ENCODE data around the gene ELL.
A peak's percentile ranks its signal among the peaks of the same experiment; 100 is the strongest.

ELL gene

GRCh38 chr19:18427080-18427742 is 94.7 kb downstream of the ELL start:
- Mint-ChIP-seq H3K9me3 (no peaks in the 10 kb centered on the region), H3K27me3 (no peaks in the 10 kb centered on the region), H3K36me3 (peaks cover 10% of the 10 kb centered on the region), H3K4me3 (no peak overlapping the region), H3K4me1 (peaks cover 63% of the 10 kb centered on the region), H3K27ac (no peak overlapping the region)
- CTCF ChIA-PET: no interaction called here
- no peak for DNase-seq

- Mint-ChIP-seq H3K4me3 (no peak overlapping the region), H3K9me3 (no peaks in the 10 kb centered on the region), H3K27me3 (no peaks in the 10 kb centered on the region), H3K27ac (peak overlapping the region; percentile 28), H3K36me3 (peaks cover 11% of the 10 kb centered on the region), H3K4me1 (peaks cover 70% of the 10 kb centered on the region)
- CTCF ChIA-PET: no interaction called here
- no peak for DNase-seq
Observed at GRCh38 chr19:18426416-18426767, 95.5 kb downstream of the ELL start.

DNA sequence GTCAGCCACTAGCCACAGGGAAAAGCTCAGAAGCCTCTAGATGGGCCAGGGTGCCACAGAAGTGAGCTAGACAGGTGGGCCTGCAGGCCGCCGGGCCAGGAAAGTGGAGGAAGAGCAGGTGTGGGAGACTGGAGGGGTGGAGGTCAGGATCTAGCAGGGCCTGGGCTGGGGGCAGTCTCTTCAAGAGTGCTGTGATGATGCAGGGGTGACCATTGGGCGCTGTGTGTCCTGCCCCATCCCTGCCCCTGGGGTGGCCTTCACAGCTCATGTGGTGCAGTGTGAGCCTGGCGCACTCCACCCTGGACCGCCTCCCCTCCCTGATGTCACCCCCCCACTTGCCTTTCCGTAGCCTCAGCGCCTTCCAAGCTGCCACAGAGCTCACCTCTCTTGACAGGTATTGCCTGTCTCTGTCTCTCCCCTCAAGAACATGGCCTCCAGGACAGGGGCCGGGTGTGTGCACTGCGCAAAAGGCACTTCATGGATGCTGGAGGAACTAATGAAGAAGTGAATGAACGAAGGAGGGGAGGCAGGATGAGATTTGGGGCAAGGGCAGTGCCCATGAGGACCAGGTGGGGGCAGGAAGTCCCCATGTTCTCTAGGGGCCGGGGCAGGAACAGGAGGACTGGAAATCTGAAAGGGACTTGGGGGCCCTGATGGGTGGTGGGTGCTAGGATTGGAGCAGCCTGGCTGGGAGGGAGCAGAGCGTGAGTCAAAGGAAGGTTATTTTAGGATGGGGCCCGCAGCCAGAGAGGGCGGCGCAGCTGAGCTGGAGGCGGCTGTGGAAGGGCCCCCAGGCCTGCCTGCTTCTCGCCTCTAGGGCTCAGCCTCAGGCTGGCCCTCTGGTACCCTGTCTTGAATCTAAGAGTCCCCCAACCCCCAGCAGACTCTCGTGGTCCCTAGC is 96.1 kb downstream of the ELL start:
- Mint-ChIP-seq H3K27ac (peak overlapping the region; percentile 73), H3K4me3 (no peak overlapping the region), H3K36me3 (peaks cover 11% of the 10 kb centered on the region), H3K9me3 (no peaks in the 10 kb centered on the region), H3K27me3 (no peaks in the 10 kb centered on the region), H3K4me1 (peaks cover 76% of the 10 kb centered on the region)
- DNase-seq: no peak
- CTCF ChIA-PET: no interaction called here

GRCh38 chr19:18424890-18425514 is 96.9 kb downstream of the ELL start:
- peaks cover 13% of the 10 kb centered on the region for H3K36me3 Mint-ChIP-seq
- no peak for DNase-seq
- no peaks in the 10 kb centered on the region for H3K27me3 Mint-ChIP-seq
- H3K27ac Mint-ChIP-seq: no peak overlapping the region
- H3K9me3 Mint-ChIP-seq: no peaks in the 10 kb centered on the region
- no peak overlapping the region for H3K4me3 Mint-ChIP-seq
- peaks cover 76% of the 10 kb centered on the region for H3K4me1 Mint-ChIP-seq
- CTCF ChIA-PET: no interaction called here

DNA sequence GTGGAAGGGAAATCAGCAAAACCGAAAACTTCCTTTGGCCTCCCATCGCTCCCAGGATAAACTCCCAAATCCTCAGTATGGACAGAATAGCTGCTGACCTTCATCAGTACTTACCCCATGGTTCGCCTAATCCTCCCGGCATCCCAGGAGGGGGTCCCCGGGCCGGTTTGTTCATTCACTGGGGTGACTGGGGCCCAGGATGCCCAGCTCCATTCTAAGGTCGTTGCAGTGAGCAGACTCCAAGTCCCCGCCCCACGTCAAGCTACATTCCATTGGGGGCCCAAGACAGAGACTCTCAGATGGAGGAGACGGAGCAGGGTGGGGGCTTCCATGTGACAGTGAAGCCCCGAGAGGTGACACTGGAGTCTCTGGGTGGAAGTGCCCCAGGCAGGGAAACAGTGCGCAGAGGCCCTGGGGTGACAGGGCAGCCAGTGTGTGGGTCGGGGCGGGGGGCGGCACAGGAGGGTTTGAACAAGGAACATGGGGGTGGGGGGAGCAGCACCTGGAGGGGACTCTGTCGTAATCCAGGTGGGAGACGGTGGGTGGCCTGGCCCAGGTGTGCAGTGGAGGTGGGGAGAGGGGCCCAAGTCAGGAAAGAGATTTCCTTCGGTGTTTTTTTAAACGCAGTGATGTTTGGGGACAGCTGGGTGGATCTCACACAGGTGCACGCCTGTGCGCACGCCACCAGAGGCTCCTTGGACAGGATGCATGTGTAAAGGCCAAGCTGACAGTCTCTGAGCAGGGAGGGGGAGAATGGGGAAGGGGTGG is 97.6 kb downstream of the ELL start:
- peak overlapping the region; percentile 42 for H3K27ac Mint-ChIP-seq
- peaks cover 13% of the 10 kb centered on the region for H3K36me3 Mint-ChIP-seq
- peaks cover 69% of the 10 kb centered on the region for H3K4me1 Mint-ChIP-seq
- CTCF ChIA-PET: no interaction called here
- DNase-seq: no peak
- H3K27me3 Mint-ChIP-seq: no peaks in the 10 kb centered on the region
- no peak overlapping the region for H3K4me3 Mint-ChIP-seq
- no peaks in the 10 kb centered on the region for H3K9me3 Mint-ChIP-seq

GRCh38 chr19:18423258-18424020 is 98.4 kb downstream of the ELL start:
- Mint-ChIP-seq H3K4me3 (peak overlapping the region; percentile 37), H3K27me3 (peaks cover 3% of the 10 kb centered on the region), H3K4me1 (peaks cover 70% of the 10 kb centered on the region), H3K36me3 (peaks cover 13% of the 10 kb centered on the region), H3K9me3 (no peaks in the 10 kb centered on the region), H3K27ac (peak overlapping the region; percentile 86)
- CTCF ChIA-PET: no interaction called here
- no peak for DNase-seq

- Mint-ChIP-seq H3K27me3 (peaks cover 11% of the 10 kb centered on the region), H3K4me1 (peaks cover 74% of the 10 kb centered on the region), H3K9me3 (no peaks in the 10 kb centered on the region), H3K4me3 (peak overlapping the region; percentile 37), H3K36me3 (peaks cover 13% of the 10 kb centered on the region), H3K27ac (peak overlapping the region; percentile 86)
- CTCF ChIA-PET: interaction anchor here (1.2 to 1.5 kb wide), 2 partner anchors 23 to 35 kb away, joined by 3 to 6 read pairs; no protein-coding TSS in a partner anchor
- DNase-seq: peak; percentile 66
Observed at GRCh38 chr19:18422530-18423191, 99.2 kb downstream of the ELL start.

DNA sequence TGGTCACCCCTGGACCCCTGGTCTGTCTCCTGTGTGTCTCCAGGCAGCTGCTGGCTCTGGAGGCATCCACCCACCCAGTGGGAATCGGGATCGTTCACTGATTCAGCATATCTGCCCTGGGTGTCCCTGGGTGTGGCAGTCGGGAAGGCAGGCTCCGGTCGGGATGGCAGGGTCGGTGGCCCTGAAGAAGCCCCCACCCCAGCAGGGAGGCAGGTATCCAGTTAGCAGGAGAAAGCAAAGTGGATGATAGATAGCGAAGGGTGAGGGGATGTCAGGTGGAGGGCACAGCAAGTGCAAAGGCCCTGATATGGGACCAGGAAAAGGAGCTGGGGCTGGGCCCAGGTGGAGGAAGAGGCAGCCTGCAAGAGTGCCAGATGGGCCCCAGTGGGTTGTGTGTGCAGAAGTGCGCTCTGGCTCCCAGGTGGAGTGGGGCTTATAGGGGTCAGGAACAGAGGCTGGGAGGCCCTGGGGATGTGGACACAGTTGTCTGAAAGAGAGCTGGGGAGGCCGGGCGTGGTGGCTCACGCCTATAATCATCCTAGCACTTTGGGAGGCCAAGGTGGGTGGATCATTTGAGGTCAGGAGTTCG is 100.4 kb downstream of the ELL start:
- Mint-ChIP-seq H3K9me3 (no peaks in the 10 kb centered on the region), H3K4me1 (peaks cover 80% of the 10 kb centered on the region), H3K27me3 (peaks cover 21% of the 10 kb centered on the region), H3K4me3 (peak overlapping the region; percentile 95), H3K27ac (peak overlapping the region; percentile 86), H3K36me3 (peaks cover 14% of the 10 kb centered on the region)
- no peak for DNase-seq
- CTCF ChIA-PET: interaction anchor here (0.7 to 1.5 kb wide), 5 partner anchors 10 to 329 kb away, joined by 3 to 6 read pairs (median 3); no protein-coding TSS in a partner anchor

DNA sequence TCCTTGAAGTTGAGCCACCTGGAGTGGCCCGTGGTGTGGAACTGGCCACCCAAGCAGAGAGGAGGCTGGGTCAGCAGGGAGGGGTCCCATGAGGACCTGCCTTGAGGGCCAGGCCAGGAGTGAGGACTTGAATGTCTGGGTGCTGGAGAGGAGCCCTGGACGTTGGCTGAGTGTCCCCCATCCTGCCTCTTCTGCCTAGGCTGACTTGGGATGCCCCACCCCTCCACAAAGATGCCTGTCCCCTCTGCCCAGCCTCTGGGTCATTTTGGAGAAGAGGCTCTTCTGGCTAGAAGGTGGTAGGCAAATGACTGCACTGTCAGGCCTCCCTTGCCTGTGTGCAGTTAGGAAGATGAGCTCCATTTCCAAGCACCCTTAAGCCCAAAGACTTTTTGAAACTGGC is 100.9 kb downstream of the ELL start:
- no peak for DNase-seq
- Mint-ChIP-seq H3K9me3 (no peaks in the 10 kb centered on the region), H3K4me1 (peaks cover 83% of the 10 kb centered on the region), H3K36me3 (peaks cover 14% of the 10 kb centered on the region), H3K27ac (peak overlapping the region; percentile 86), H3K27me3 (peaks cover 26% of the 10 kb centered on the region), H3K4me3 (peak overlapping the region; percentile 95)
- CTCF ChIA-PET: interaction anchor here (0.6 to 1.5 kb wide), 5 partner anchors 9 to 329 kb away, joined by 3 to 6 read pairs (median 3); no protein-coding TSS in a partner anchor

DNA sequence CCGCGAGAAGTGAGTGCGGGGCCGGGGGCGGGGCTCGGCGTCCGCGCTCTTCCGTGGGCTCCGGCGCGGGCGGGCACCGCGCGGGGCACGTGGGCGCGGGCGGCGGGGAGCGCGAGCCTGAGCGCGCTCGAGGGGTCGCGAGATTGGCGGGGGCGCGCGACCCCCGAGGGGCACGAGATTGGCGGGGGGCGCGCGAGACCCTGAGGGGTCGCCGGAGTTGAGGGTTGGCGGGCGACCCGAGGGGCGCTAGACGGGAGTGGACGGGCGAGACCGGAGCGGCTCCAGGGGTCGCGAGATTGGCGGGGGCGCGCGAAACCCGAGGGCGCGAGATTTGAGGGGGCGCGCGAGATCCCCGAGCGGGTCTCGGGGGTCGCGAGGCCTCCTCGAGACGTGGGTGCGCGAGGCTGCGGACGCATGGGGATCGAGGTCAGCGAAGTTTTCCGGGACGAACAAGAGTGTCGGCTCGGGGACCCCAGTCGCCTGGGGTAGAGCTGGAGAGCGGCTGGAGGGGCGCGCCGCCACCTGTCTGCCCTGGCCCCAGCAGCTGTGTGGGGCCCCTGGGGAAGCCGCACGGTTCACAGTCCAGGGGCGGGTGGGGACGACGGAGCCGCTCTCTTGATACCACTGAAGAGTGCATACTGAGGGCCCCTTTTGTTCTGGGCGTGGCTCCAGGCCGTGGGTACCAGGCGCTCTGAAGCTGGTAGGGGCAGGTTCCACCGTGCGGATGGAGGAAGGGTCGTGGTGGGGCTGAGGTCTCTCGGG is 102.0 kb downstream of the ELL start:
- H3K27ac Mint-ChIP-seq: peak overlapping the region; percentile 86
- peaks cover 12% of the 10 kb centered on the region for H3K36me3 Mint-ChIP-seq
- H3K4me1 Mint-ChIP-seq: peaks cover 85% of the 10 kb centered on the region
- H3K27me3 Mint-ChIP-seq: peaks cover 34% of the 10 kb centered on the region
- DNase-seq: peak; percentile 71
- H3K9me3 Mint-ChIP-seq: no peaks in the 10 kb centered on the region
- CTCF ChIA-PET: interaction anchor here (0.6 to 1.5 kb wide), 6 partner anchors 8 to 102 kb away, joined by 3 to 5 read pairs (median 3); no protein-coding TSS in a partner anchor
- peak overlapping the region; percentile 95 for H3K4me3 Mint-ChIP-seq

- Mint-ChIP-seq H3K4me1 (peaks cover 85% of the 10 kb centered on the region), H3K9me3 (no peaks in the 10 kb centered on the region), H3K4me3 (peak within 1 kb of the TSS; percentile 95), H3K27me3 (peaks cover 41% of the 10 kb centered on the region), H3K36me3 (peaks cover 12% of the 10 kb centered on the region), H3K27ac (peak within 1 kb of the TSS; percentile 91)
- DNase-seq: peak; percentile 77
- CTCF ChIA-PET: interaction anchor here (1.1 to 3.9 kb wide), 6 partner anchors 9 to 141 kb away, joined by 3 to 22 read pairs (median 4); no protein-coding TSS in a partner anchor
Observed at GRCh38 chr19:18419195-18419698, 102.6 kb downstream of the ELL start, which contains the start of gene SSBP4. Gene SSBP4 (plus strand): TSS chr19:18419398. CDS start chr19:18419649, 251 bp downstream.

Data from activated naive CD4-positive, alpha-beta T cell treated with anti-CD3 and anti-CD28 coated beads, Interleukin-2, amount 10 ng/mL, durations not matched to agents 7 days and 5 days (primary cell).